HG02678 (cell line): Measurements from ENCODE around the gene SPRR4.

Experiments
- ATAC-seq: cut with Tn5 transposase; IDR thresholded peaks from one replicate; pipeline ENCODE4 v1.9.1; 2021; ENCODE audit warnings: mild to moderate bottlenecking, moderate library complexity; ENCODE audit not compliant: unreplicated experiment

The SPRR4 gene

GRCh38 chr1:152964536-152964935, 5.9 kb upstream of the SPRR4 start:
- no peak for ATAC-seq

- ATAC-seq, result no peak
These were observed 4.6 kb upstream of the SPRR4 start for GRCh38 chr1:152965853-152966252.

DNA sequence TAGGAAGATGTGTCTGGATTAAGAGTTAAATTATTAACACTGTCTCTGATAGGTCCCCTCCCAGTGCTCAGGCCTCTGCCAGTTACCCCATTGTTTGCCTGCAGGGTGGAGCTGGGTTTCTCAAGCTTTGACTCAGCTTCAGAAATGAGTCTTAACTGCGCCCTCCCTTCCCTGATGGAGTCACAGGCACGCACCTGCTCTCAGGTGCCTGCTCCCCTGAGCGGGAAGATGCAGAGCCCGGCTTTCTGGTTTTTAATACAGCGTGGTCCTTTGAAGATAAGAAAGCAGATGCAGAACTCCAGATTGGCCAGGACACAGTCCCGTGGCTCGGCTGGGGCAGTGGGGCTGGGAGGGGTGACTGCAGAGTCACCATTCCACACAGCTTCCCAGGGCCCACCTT, 3.2 kb upstream of the SPRR4 start:
- no peak for ATAC-seq

- ATAC-seq, result peak; percentile 79
These were observed 2.2 kb upstream of the SPRR4 start for GRCh38 chr1:152968248-152968647.

DNA sequence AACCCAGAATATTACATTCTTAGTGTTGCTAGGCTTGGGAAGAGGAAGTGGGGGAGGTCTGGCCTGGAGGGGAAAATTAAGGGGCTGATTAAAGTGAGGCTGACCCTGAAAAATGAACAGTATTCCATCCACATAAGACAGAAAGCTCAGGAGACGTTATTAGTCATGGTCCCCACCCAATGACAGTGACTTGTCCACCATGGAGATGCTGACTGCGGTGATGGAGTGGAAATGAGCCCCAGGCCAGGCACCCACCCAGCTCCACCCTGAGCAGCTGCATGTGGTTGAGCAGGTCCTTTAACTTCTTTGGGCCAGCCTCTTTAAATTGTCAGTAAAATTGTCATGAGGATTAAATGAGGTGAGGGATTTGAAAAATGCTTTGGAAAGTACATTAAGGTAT, 1.4 kb upstream of the SPRR4 start:
- ATAC-seq, result no peak

- no peak for ATAC-seq
These were observed 1.9 kb downstream of the SPRR4 start for GRCh38 chr1:152972196-152972886.

DNA sequence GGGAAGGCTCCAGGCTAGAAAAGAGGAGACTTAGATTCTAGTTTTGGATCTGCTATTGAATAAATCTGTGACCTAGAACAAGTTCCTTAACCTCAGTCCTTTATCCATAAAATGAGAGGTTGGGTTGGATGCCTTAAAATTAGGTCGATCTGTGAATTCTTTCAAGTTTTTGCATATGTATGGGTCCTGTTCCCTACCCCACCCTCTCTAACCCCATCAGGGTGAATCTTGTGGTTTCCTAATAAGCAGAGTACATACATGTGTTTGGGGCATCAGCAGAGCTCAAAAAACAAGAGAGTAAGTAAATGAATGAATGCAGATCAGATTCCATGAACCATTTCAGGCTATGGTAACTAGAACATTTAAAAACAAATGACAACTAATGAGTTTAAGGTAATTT, 6.2 kb downstream of the SPRR4 start:
- ATAC-seq, result no peak

DNA sequence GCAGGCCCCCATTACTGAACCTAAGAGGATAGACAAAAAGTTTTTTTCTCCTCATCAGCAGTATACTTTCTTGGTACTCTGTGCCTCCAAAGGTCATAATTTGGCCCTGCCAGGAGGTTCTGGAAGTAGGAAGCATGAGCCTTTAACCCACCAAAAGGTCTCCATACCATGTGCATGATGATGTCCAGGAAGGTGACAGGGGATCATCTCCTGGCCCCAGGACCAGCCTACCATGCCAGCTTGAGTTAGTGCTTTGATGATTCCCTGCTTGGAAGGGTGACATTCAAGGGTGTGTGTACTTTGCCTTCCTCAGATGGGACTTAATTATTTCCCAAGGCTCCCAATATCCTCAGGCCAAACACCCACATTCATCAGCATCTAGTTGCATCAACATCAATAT, 7.2 kb downstream of the SPRR4 start:
- no peak for ATAC-seq

DNA sequence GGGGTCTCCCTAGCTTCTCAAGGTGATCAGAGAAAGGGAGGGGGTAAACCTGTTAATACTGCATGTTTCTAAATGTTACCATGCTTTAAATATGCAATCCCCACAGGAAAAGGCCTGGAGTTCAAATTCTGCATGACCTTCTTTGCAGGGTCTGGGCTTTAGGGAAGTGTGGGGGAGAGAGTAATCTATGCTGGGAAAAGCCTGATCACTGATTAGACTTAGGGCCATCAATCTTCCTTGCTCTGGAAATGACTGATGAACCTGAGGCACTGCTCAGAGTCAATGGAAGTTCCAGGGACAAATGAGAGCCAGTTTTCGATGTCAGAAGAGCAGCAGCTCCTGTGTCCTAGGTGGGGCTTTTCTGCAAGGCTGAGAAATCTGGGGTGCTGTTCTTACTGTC, 10.2 kb downstream of the SPRR4 start:
- ATAC-seq, result no peak

GRCh38 chr1:152981146-152981871, 10.9 kb downstream of the SPRR4 start:
- ATAC-seq, result no peak

GRCh38 chr1:152982076-152982475, 11.6 kb downstream of the SPRR4 start:
- ATAC-seq, result no peak

- ATAC-seq, result no peak
These were observed 12.8 kb downstream of the SPRR4 start for GRCh38 chr1:152983234-152983633.

GRCh38 chr1:152983743-152984142, 13.3 kb downstream of the SPRR4 start, which contains the start of gene SPRR1A:
TSS of gene SPRR1A (plus strand) at chr1:152984081. CDS start at chr1:152985231, 1,150 bp downstream.
- no peak for ATAC-seq

- ATAC-seq, result no peak
These were observed 16.1 kb downstream of the SPRR4 start for GRCh38 chr1:152986578-152986977.

GRCh38 chr1:152993186-152993585, 22.7 kb downstream of the SPRR4 start:
- no peak for ATAC-seq

DNA sequence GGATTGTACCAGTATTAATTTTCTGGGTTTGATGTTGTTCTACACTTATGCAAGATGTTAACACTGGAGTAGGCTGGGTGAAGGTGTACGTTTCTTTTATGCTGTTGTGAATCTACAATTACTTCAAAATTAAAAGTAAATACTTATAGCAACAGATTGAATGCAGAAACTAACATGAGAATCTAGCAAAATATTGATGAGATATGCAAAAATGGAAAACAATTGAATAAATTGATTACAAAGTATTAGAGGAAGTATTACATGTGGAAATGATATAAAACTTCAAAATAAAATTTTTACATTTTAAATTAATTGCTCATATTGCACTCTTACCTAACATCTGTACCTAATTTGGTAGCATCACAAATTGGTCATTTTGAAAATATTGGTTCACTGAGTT, 25.4 kb downstream of the SPRR4 start:
- no peak for ATAC-seq

- no peak for ATAC-seq
These were observed 26.4 kb downstream of the SPRR4 start for GRCh38 chr1:152996633-152997400.

DNA sequence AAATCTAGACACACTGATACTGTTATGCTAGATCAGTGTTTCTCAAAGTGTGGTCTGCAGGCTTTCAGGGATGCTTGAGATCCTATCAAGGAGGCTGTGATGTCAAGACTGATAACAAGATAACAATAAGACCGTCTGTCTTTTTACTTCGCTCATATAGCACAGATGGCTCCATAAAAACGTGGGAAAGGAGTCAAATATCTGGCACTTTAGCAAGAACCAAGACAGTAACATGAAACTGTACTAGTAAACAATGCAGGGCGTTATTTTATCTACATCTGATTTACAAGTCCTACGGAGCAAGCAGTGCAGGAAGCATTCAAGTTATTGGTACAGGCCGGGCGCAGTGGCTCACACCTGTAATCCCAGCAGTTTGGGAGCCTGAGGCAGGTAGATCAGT, 27.5 kb downstream of the SPRR4 start:
- no peak for ATAC-seq

DNA sequence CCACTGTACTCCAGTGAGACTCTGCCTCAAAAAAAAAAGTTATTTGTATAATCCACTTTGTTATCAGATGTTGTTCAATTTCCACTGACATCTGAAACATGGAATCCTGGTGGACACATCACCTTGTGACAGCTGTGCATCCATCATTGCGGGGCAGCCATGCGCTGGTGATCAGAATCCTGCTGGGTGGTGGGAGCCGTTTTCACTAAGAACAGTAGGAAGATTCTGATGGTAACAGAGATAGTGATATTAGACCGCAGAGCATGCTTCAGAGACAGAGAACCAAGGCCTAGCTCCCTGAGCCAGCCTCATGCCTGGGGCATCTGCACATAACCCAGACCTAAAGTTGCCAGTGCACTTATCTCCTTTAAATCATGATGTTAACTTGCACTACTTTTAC, 28.0 kb downstream of the SPRR4 start:
- no peak for ATAC-seq

DNA sequence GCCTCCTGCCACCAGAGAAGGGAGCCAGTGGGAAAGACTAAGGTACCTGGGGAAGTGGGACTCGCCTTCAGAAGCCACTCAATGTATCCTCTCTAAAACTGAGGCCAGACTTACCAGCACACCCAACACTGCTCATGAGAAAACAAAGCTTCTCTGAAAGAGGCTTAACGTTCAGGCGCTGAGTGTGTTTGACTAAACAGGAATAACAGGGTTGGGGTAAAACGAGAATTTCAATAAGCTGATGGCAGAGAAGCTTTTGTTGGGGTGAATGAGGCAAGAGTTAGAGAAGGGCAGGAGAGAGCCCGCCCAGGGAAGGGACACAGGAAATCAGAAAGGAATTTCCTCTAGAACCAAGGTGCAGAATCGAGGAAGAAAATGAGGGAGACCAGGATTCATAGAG, 29.4 kb downstream of the SPRR4 start:
- no peak for ATAC-seq

GRCh38 chr1:153000294-153000693, 29.8 kb downstream of the SPRR4 start:
- ATAC-seq, result no peak

DNA sequence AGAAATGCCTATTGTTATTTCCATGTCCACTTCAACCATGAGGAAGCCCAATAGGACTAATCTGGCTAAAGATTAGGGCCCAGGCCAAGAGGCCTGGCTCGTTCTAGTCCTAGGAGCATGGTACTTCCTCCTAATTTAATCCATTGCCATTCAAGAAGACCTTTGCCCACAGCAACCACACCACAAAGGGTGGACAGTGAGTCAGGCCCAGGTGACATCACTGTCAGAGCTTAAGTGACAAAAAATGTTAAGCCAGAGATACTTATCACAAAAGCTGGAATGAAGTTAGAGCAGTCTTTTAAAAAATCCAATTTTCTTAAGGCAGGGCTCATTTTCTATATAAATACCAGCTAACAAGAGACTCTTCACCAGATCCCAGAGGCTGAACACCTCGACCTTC, 30.9 kb downstream of the SPRR4 start, which contains the start of gene SPRR3:
Gene SPRR3 (plus strand): TSS at position 368 of the 400 bp plus-strand sequence. CDS start 1,272 bp downstream, outside the sequence.
- no peak for ATAC-seq
